PFSK-1 (cell line): Measurements from ENCODE around the gene NR2F6.

Experiments
- FOXP2 ChIP-seq: optimal IDR thresholded peaks from 2 replicates; pipeline ENCODE3; 2011; ENCODE audit warnings: borderline replicate concordance, control low read depth, inconsistent platforms; ENCODE audit not compliant: insufficient read depth; ENCODE audit errors: extremely low read length, extremely low read depth
- POLR2AphosphoS5 ChIP-seq: IDR thresholded peaks from 2 replicates; pipeline ENCODE4 v1.6.1; 2012; ENCODE audit warnings: low read depth, mild to moderate bottlenecking, control low read depth, low read length, moderate library complexity
- SIN3A ChIP-seq: IDR thresholded peaks from 2 replicates; pipeline ENCODE4 v1.6.1; 2012; ENCODE audit warnings: mild to moderate bottlenecking, low read length, moderate library complexity, borderline replicate concordance; ENCODE audit not compliant: insufficient read depth
- TAF1 ChIP-seq: IDR thresholded peaks from 2 replicates; pipeline ENCODE4 v1.6.1; 2012; ENCODE audit warnings: low read length, control low read depth, borderline replicate concordance; ENCODE audit not compliant: insufficient read depth
- TF ChIP-seq, protein P1 (sequence below), 2 experiments: IDR thresholded peaks; 2 replicates each; pipeline versions ENCODE4 v1.6.1 to v1.8.0; 2011 to 2012; ENCODE audit warnings: low read depth in 2 of 2, low read length in 2 of 2, control low read depth in 1 of 2, inconsistent platforms in 1 of 2, mild to moderate bottlenecking in 1 of 2, moderate library complexity in 1 of 2; ENCODE audit not compliant: insufficient read depth in 1 of 2

The NR2F6 gene

DNA sequence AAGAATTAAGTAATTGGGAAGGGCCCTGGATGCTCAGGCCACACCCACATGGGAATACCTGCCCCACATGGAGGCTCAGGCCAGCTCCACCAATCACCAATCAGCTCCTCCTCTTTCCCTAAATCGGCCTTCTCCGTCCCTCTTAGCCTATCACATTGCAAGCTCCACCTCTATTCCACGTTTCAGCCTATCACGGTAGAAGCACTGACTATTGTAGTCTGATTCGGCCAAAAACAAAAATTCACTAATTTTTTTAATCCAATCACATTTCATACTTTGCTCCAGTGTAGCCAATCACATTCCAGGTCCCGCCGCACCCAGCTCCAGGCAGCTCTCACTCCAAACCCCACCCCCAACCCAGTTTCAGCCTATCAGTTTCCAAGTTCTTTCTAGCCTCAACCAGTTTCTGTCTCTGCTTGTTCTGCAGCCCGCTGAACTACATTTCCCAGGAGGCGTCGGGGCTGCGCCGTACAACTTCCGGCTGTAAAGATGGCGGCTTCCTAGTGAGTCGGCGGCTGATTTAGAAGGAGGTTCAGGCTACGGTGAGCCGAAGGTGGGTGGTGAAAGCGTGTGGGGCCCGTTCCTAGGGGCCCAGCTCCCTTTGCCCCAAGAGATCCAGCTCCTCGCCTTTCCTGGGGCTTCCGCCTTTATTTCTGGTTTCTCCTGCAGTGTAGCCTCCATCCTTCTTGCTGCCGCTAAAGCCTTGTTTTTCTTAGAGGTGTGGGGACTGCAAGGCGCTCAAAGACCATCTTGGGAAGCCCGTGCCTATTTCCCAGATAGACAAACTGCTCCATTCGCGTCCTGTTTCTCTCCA, 21.5 kb upstream of the NR2F6 start, which contains the start of gene BABAM1:
TSS of gene BABAM1 (plus strand) at position 469 of the 814 bp plus-strand sequence. CDS start 1,364 bp downstream, outside the sequence.
- TF ChIP-seq, protein P1, sequence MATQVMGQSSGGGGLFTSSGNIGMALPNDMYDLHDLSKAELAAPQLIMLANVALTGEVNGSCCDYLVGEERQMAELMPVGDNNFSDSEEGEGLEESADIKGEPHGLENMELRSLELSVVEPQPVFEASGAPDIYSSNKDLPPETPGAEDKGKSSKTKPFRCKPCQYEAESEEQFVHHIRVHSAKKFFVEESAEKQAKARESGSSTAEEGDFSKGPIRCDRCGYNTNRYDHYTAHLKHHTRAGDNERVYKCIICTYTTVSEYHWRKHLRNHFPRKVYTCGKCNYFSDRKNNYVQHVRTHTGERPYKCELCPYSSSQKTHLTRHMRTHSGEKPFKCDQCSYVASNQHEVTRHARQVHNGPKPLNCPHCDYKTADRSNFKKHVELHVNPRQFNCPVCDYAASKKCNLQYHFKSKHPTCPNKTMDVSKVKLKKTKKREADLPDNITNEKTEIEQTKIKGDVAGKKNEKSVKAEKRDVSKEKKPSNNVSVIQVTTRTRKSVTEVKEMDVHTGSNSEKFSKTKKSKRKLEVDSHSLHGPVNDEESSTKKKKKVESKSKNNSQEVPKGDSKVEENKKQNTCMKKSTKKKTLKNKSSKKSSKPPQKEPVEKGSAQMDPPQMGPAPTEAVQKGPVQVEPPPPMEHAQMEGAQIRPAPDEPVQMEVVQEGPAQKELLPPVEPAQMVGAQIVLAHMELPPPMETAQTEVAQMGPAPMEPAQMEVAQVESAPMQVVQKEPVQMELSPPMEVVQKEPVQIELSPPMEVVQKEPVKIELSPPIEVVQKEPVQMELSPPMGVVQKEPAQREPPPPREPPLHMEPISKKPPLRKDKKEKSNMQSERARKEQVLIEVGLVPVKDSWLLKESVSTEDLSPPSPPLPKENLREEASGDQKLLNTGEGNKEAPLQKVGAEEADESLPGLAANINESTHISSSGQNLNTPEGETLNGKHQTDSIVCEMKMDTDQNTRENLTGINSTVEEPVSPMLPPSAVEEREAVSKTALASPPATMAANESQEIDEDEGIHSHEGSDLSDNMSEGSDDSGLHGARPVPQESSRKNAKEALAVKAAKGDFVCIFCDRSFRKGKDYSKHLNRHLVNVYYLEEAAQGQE (IDR thresholded peaks at IDR 0.05; ENCODE audit: insufficient read depth in 1 of 2, low read depth in 2 of 2, low read length in 2 of 2): 0 out of 4 replicates have a peak, but pooled peaks of 1 of the 2 experiments have one; percentile 46
- peak; percentile 95 for TF ChIP-seq POLR2AphosphoS5
- peak; percentile 97 for TF ChIP-seq TAF1
- TF ChIP-seq SIN3A: no peak
- no peak for TF ChIP-seq FOXP2

DNA sequence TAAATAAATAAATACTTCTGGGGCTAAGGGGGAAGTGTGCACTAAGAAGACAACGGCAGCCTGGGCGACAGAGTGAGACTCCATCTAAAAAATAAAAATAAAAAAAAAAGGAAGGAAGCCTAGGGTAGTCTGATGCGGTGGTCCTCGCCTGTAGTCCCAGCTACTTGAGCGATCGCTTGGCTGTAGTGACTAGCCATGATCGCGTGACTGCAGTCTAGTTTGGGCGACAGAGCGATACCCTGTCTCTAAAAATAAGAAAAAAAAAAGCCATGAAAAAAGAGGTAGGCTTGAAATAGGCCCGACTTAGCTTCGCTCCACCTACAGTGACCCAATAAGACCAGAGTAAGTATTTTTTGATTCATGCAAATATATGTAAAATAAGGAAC, 20.9 kb upstream of the NR2F6 start:
- no peak for TF ChIP-seq POLR2AphosphoS5
- no peak for TF ChIP-seq SIN3A

DNA sequence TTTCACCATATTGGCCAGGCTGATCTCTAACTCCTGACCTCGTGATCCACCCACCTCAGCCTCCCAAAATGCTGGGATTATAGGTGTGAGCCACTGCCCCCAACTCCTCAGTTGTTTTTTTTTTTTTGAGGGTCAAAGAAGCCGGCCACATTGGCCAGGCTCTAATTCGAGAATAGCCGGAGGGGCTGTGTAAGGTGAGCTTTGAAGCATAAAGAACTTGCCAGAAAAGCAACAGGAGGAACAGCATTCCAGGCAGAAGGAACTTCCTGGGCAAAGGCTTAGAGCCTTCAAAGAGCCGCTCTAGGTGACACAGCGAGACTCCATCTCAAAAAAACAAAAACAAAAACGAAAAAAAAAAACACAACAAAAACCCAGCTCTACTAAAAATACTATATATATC, 20.3 kb upstream of the NR2F6 start:
- TF ChIP-seq POLR2AphosphoS5 (no peak), FOXP2 (no peak), SIN3A (no peak), TAF1 (no peak)
- TF ChIP-seq, protein P1 (IDR thresholded peaks at IDR 0.05; ENCODE audit: insufficient read depth in 1 of 2, low read depth in 2 of 2, low read length in 2 of 2): no peak

DNA sequence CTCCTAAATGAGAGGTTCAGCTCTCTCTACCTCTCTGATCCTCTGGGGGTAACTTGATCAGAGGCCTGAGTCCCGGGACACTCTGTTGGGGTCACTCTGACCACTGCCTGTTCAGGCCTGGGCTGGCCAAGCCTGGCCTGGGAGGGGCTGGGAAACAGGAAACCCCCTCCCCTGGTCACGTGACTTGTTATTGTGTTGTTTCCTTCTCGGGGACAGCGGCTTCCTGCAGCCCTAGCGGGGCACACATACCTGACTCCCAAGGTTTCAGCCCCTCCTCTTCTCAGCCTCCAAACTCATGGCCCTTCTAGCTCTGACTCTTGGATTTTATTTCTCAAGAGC, 18.9 kb upstream of the NR2F6 start, which contains the start of gene USHBP1:
TSS of gene USHBP1 (minus strand) at position 105 of the 339 bp plus-strand sequence. CDS start 446 bp downstream, outside the sequence.
- no peak for TF ChIP-seq TAF1
- TF ChIP-seq FOXP2: peak; percentile 53
- TF ChIP-seq, protein P1 (IDR thresholded peaks at IDR 0.05; ENCODE audit: insufficient read depth in 1 of 2, low read depth in 2 of 2, low read length in 2 of 2): no peak
- no peak for TF ChIP-seq SIN3A
- no peak for TF ChIP-seq POLR2AphosphoS5

DNA sequence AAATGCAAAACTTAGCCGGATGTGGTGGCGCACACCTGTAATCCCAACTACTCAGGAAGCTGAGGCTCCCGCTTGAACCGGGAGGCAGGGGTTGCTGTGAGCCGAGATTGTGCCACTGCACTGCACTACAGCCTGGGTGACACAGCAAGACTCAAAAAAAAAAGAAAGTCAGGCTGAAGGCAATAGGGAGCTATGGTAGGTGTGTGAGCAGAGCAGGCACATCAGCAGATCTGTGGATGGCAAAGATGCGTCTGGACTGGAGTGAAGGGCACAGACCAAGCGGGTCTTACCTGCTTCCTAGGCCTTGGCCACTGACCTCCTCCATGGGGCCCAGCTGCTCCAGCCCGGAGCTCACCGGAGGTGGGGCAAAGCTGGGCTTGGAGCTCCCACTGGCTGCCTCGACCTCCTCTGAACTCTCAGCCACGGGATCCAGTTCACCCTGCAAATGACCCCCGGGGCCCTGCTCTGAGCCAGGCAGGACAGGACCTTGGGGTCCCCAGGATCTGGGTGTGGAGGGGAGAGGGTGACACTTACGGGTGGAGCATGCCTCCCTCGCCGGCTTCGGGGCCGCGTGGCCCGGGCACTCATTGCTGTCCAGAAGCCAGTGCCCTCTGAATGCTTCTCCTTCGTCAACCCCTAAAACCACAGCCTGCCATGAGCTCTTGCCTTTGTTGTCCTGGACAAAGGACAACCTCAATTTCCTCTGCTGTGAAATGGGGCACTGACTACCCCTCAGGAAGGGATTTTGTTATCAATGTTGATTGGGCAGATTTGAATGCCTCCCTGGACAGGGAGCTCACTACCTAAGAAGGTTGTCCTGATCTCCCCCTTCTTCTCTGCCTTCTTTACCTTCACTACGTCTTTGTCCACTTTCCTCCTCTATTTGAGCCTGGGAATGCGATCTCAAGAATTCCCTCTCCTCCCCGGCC, 18.3 kb upstream of the NR2F6 start:
- TF ChIP-seq SIN3A (no peak), POLR2AphosphoS5 (no peak), FOXP2 (no peak), TAF1 (no peak)
- TF ChIP-seq, protein P1 (IDR thresholded peaks at IDR 0.05; ENCODE audit: insufficient read depth in 1 of 2, low read depth in 2 of 2, low read length in 2 of 2): no peak
